NT2/D1 (cell line): ENCODE measurements around the gene PARL.

Experiments used
- SUZ12 ChIP-seq: IDR thresholded peaks from 2 replicates; pipeline ENCODE4 v1.6.1; 2011; ENCODE audit not compliant: insufficient read length, insufficient read depth; ENCODE audit errors: extremely low read depth
- ZNF274 ChIP-seq: IDR thresholded peaks from 2 replicates; pipeline ENCODE4 v1.6.1; 2011; ENCODE audit warnings: mild to moderate bottlenecking, low read depth, low read length

GRCh38 chr3:183924956-183925355 lies 40.3 kb upstream of the PARL start:
- TF ChIP-seq SUZ12 (no peak), ZNF274 (no peak)
